GM08714 (cell line): ENCODE measurements around the gene DNAAF5.
A peak's percentile ranks its signal among the peaks of the same experiment; 100 is the strongest.
"Not testable (repeated sequence)": the region's sequence is repeated elsewhere in the genome, so short reads cannot be mapped to it uniquely, and the experiment has no call there.

Experiments
- H3K4me3 ChIP-seq: fragments of 200-500 bp; sonication (Bioruptor generic); 2 replicates; pipeline ENCODE4 v1.5.1; 2014; ENCODE audit warnings: mild to moderate bottlenecking, low read length, inconsistent platforms
- ZNF274 ChIP-seq: IDR thresholded peaks from 2 replicates; pipeline ENCODE4 v1.6.1; 2012; ENCODE audit warnings: mild to moderate bottlenecking, low read depth, low read length

The DNAAF5 gene

DNA sequence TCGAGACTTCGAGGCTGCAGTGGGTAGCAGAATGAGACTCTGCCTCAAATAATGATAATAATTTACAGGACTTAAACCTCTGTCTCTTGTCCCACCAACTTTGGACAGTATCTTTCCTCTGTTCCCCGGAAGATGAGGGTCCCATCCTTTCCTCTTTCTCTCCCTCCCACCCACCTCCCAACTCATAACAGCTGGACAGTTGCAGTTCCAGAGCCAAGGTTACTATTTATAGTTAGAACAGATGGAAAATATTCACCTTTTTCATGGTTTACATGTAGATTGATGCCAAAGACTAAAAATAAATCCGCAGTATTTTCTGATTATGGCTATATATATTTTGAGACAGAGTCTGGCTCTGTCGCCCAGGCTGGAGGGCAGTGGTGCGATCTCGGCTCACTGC lies 74.2 kb downstream of the DNAAF5 start:
- TF ChIP-seq ZNF274: no peak

DNA sequence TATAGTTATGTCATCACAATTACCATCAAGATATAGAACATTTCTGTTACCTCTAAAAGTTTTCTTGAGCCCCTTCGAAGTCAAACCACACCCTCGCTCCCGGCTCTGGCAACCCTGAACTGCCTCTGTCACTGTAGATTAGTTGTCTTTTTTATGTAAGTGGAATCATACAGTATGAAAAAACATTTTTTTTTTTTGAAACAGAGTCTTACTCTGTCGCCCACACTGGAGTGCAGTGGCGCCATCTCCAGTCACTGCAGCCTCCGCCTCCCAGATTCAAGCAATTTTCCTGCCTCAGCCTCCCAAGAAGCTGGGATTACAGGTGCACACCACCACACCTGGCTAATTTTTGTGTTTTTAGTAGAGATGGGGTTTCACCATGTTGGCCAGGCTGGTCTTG lies 74.9 kb downstream of the DNAAF5 start:
- H3K4me3 ChIP-seq: not testable (repeated sequence)

More for the DNA sequence above, 74.2 kb downstream of the DNAAF5 start:
- H3K4me3 ChIP-seq: no peak overlapping the region

DNA sequence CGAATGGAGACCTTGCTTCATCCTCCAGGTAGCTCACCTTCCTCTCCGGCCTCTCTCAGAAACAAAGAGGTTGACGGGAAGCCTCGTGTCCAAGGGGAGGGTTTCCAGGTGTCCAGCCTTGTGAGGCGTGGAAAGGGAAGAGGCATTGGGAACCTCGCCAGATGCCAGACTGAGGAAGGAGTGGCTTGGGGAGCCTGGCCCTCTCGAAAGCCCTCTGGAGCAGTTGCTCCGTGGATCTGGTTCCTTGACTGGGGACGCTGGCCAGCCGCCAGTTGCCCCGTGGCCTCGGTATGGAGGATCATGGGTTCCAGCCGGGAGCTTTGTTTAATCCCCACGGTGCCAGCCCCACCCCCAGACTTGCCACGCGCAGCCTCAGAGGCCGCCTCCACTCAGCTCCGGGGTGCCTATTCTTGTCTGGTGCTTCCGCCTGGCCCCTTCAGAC lies 75.5 kb downstream of the DNAAF5 start:
- TF ChIP-seq ZNF274: no peak
- H3K4me3 ChIP-seq: no peak overlapping the region

DNA sequence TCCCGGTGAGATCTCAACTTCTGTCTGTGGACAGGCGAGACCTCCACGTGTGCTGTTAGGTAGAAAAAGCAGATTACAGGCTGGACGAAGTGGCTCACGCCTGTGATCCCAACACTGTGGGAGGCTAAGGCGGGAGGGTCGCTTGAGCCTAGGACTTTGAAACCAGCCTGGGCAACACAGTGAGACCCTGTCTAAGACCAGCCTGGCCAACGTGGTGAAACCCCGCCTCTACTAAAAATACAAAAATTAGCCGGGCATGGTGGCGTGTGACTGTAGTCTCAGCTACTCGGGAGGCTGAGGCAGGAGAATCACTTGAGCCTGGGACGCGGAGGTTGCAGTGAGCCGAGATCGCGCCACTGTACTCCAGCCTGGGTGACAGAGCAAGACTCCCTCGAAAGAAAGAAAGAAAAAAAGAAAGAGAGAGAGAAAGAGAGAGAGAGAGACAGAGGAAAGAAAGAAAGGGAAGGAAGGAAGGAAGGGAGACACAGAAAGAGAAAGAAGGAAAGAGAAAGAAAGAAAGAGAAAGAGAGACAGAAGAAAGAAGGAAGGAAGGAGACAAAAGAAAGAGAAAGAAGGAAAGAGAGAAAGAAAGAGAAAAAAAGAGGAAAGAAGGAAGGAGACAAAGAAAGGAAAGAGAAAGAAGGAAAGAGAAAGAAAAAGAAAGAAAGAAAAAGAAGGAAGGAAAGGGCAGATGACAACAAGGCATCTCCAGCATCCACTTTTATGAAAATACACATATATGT lies 76.2 kb downstream of the DNAAF5 start:
- H3K4me3 ChIP-seq: no peak overlapping the region
- TF ChIP-seq ZNF274: no peak

DNA sequence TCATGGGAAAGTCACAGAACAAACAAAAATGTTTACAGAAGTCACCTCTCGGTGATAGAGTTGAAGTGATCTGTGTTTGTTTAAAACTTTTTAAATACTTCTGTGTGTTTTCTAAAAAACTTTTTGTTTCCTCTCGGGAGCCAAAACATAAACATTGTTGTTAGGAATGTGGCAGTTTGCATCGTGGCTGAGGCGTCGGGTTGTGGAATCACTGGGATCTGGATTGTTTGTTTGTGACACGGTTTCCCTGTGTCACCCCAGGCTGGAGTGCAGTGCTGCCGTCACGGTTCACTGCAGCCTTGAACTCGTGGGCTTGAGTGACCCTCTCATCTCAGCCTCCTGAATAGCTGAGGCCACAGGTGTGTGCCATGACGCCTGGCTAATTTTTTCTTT lies 76.7 kb downstream of the DNAAF5 start:
- TF ChIP-seq ZNF274: no peak
- H3K4me3 ChIP-seq: no peak overlapping the region

DNA sequence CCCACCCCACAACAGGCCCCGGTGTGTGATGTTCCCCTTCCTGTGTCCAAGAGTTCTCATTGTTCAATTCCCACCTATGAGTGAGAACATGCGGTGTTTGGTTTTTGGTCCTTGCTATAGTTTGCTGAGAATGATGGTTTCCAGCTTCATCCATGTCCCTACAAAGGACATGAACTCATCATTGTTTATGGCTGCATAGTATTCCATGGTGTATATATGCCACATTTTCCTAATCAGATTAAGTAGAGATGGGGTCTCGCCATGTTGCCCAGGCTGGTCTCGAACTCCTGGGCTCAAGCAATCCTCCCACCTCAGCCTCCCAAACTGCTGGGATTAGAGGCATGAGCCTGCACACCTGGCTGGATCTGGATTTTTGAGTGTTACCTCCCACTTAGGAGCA lies 77.3 kb downstream of the DNAAF5 start:
- H3K4me3 ChIP-seq: not testable (repeated sequence)

DNA sequence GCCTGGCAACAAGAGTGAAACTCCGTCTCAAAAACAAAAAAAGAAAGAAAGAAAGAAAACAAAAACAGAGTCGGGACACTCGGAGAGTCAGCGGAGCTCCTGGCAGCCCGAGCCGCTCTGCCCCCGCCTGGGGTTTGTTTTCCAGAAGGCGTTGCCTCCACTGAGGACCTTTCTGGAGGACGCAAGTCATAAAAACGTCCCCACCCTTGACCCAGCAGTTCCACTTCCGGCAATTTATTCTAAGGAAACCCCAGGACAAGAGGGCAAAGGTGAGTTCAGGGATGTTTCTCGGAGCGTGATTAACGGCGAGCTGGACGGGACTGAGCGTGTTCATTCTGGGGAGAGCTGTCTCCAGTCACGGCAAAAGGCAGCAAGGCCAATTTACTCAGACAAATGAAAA lies 78.8 kb downstream of the DNAAF5 start:
- H3K4me3 ChIP-seq: no peak overlapping the region
- TF ChIP-seq ZNF274: no peak

DNA sequence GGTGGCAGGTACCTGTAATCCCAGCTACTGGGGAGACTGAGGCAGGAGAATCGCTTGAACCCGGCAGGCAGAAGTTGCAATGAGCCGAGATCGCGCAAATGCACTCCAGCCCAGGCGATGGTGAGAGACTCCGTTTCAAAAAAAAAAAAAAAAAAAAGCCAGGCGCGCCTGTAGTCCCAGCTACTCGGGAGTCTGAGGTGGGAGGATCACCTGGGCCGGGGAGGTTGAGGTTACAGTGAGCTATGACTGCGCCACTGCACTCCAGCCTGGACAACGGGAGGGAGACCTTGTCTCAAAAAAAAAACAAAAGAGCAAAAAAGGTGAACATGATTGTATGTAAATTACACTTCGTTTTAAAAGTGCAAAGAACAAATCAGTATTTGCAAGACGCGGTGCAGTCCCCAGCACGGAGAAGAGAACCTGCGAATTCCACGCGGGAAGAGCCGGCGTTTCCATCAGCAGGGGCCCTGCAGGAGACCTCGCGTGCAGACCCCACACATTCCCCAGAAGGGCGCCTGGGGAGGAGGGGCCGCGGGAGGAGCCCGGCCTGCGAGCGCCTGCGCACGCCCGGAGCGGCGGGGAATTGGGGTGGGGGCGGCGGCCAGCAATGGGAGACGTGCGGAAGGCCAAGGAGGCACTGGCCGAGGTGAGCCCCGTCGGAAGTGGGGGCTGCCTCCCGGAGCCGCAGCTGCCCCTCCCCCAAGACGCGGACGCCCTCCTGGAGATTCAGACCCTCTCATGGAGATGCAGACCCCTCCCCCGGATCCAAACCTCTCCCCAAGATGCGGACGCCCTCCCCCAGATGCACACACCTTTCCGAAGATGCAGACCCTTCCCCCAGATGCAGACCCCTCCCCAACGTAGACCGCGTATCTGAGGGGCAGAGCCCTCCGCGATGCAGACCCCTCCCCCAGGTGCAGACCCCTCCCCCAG lies 89.1 kb downstream of the DNAAF5 start:
- peak overlapping the region; percentile 76 for H3K4me3 ChIP-seq
- TF ChIP-seq ZNF274: no peak

DNA sequence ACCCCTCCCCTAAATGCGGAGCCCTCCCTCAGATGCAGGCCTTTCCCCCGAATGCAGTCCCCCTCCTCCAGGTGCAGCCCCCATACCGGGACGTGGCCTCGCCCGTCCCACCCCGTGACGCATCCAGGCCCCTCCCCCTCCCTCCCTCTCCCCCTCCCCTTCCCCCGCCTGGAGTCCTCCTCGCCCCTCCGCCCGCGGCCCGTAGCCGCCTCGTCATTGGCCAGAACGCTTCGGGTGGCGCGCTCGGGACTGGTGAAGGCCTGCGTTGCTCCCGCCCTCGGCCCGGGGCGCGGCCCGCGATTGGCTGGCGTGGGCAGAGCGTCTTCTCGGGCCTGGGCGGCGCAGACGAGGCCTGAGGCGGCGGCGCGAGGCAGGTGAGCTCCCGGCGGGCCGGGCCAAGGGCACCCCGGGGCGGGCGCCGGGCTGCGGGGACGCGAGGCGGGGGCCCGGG lies 89.8 kb downstream of the DNAAF5 start:
- no peak for TF ChIP-seq ZNF274
- H3K4me3 ChIP-seq: peak overlapping the region; percentile 94

DNA sequence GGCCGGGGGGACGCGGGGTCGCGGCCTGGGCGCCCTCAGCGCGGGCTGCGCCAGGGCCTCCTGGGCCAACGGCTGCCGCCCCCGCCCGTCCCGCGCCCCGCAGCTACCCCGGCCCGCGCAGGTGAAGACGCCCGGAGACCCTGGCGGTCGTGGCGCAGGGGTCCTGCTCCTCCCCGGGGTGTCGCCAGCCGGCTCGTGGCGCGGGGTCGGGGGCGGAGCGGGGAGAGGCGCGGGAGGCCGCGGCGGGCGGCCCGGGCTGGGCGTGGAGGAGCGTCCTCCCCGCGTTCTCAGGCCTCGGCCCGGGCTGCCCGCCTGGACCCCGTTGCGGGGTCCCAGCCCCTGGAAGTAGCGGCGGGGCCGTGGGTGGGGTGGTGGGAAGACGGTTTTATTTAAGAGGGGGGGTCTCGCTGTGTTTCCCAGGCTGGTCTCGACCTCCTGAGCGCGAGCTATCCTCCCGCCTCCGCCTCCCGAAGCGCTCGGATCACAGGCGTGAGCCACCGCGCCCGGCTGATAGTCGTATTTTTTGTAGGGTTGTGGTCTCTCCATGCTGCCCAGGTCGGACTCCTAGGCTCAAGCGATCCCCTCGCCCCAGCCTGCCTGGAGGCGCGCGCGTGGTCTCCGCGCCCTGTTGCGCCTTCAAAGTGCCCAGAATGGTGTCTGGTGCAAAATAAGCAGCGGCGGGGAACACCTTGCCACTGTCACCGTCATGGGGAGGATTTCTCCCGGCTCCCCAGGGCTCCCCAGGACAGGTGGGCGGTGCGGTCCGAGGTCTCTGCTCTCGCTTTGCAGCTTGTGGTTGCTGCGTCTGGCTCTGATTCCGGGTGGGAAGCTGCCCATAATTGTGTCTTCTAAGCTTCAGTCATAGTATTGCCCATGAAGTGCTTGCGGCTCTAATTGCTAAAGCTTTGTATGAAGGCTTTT lies 90.5 kb downstream of the DNAAF5 start:
- no peak for TF ChIP-seq ZNF274
- H3K4me3 ChIP-seq: peak overlapping the region; percentile 94

DNA sequence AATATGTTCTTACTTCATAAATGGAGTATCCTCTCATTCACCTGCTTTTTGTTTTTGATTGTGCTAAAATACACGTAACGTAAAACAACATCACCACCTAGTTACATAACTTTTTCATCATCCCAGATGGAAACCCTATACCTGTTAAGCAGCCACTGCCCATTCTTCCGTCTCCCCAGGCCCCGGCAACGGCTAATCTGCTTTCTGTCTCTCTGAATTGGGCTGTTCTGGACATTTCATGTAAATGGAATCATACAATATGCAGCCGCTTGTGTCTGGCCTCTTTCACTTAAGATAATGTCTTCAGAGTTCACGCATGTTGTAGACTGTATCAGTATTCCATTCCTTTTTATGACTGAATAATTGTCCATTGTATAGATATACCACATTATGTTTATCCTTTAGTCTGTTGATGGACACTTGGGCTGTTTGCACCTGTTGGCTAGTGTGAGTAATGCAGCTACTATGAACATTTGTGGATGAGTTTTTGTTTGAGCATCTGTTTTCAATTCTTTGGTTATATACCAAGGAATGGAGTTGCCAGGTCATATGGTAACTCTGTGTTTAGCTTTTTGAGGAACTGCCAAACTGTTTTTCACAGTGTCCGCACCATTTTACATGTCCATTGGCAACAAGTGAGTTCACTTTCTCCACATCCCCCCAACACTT lies 91.7 kb downstream of the DNAAF5 start:
- no peak for TF ChIP-seq ZNF274
- no peak overlapping the region for H3K4me3 ChIP-seq

DNA sequence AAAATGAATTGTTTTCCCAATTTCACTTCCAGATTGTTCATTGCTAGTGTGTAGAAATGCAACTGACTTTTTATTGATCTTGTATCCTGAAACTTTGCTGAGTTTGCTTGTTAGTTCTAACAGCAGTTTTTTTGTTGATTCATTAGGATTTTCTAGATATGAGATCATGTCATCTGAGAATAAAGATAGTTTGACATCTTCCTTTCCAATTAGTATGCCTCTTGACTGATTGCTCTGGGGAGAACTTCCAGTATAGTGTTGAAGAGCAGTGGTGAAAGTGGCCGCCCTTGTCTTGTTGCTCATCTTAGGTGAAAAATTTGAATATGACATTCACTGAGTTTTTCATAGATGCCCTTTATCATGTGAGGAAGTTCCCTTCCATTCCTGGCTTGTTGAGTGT lies 93.8 kb downstream of the DNAAF5 start:
- no peak overlapping the region for H3K4me3 ChIP-seq
- TF ChIP-seq ZNF274: no peak

DNA sequence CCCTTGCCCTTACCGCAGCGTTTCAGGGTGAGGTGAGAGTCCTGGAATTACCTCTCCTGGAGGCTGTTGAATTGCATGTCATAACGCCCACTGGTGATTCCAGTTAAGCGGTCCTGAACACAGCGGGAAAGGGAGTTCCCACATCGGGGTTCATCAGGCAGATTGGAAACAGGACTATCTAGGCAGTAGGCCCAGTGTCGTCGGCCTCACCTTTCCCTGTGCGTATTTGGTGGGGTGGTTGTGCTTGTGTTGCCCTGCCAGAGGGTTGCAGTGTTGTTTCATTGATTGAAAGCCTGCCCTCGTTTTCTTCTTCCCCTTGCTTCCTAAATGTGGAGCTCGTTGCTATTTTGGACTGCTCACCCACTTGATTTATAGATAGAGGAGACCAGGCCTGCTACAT lies 95.2 kb downstream of the DNAAF5 start:
- no peak overlapping the region for H3K4me3 ChIP-seq
- no peak for TF ChIP-seq ZNF274

DNA sequence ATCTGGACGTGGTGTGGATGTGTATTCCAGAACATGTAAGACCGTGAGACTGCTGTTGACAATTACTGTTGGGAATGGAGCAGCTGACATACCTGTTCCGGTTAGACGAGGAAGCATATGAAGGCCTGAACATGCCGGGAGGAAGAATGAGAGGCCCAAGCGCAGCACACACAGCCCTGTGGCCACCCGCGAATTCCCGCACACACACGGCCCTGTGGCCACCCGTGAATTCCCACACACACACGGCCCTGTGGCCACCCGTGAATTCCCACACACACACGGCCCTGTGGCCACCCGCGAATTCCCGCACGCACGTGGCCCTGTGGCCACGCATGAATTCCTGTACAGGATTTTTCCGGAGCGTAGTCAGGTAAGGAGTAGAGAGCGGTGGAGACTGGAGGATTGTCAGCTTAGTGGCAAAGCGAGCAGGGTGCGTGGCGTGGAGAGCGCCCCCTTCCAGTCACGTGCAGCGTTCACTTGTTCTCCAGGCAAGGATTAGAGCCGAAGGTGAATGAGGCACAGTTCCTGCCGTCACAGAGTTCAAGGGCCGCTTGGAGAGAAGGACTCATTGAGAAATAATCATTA lies 96.3 kb downstream of the DNAAF5 start:
- no peak for TF ChIP-seq ZNF274

More for the DNA sequence above, 96.3 kb downstream of the DNAAF5 start:
- no peak overlapping the region for H3K4me3 ChIP-seq
